Activated CD4-positive, alpha-beta T cell treated with anti-CD3 and anti-CD28 coated beads, Interleukin-2, amount 10 ng/mL, durations not matched to agents 7 days and 5 days (primary cell): ENCODE results near the gene CEP104. TPM values are rescaled to one million over a fixed set of nuclear protein-coding genes. Genes with fewer than 3 reads are reported as not detected.

Experiments used
- CTCF ChIA-PET: fragments of 350-600 bp; sonication (Branson Sonifier 250); formaldehyde crosslinking; loops from one replicate; lab custom pipeline; 2021; ENCODE audit warnings: antibody characterized with exemption; lab: Charles Lee
- POLR2A ChIA-PET: fragments of 350-600 bp; sonication (Branson Sonifier 250); formaldehyde crosslinking; loops from one replicate; lab custom pipeline; 2021; ENCODE audit warnings: antibody characterized with exemption; lab: Charles Lee
- DNase-seq: peaks from one replicate; pipeline ENCODE4 v3.0.0-alpha.2; 2020
- H3K27ac Mint-ChIP-seq: one replicate; pipeline ENCODE4 v1.8.0; 2021; ENCODE audit warnings: mild to moderate bottlenecking, moderate library complexity, mixed read lengths
- H3K27me3 Mint-ChIP-seq: one replicate; pipeline ENCODE4 v1.8.0; 2021; ENCODE audit warnings: mixed read lengths
- H3K36me3 Mint-ChIP-seq: one replicate; pipeline ENCODE4 v1.8.0; 2021; ENCODE audit warnings: low read depth, mixed read lengths
- H3K4me1 Mint-ChIP-seq: one replicate; pipeline ENCODE4 v1.8.0; 2021; ENCODE audit warnings: mixed read lengths
- H3K4me3 Mint-ChIP-seq: one replicate; pipeline ENCODE4 v1.8.0; 2021; ENCODE audit warnings: mild to moderate bottlenecking, moderate library complexity, mixed read lengths
- H3K9me3 Mint-ChIP-seq: one replicate; pipeline ENCODE4 v1.8.0; 2021; ENCODE audit warnings: mixed read lengths
- total RNA-seq, 2 experiments: library from RNA; stranded (reverse); gene quantifications; one replicate each; pipeline ENCODE4 v1.2.3, GENCODE V29; 2021

The CEP104 gene
- 10 to 100 TPM; 43.8 to 50.1 TPM for total RNA-seq

GRCh38 chr1:3856923-3857790 lies at the start of gene CEP104, which contains the start of gene DFFB:
CEP104 (minus strand) TSS chr1:3857211; CDS start chr1:3852407, 4,804 bp downstream.
DFFB (plus strand) TSS chr1:3857476; CDS start chr1:3857604, 128 bp downstream.
- Mint-ChIP-seq H3K4me3 (peak within 1 kb of the TSS; percentile 99), H3K4me1 (peaks cover 35% of the 10 kb centered on the region), H3K27ac (peak within 1 kb of the TSS; percentile 96), H3K27me3 (no peaks in the 10 kb centered on the region), H3K9me3 (no peaks in the 10 kb centered on the region), H3K36me3 (peaks cover 2% of the 10 kb centered on the region)
- peak; percentile 97 for DNase-seq
- ChIA-PET CTCF (interaction anchor here (0.5 to 1.4 kb wide), 4 partner anchors 12 to 133 kb away, joined by 3 to 5 read pairs (median 4); no protein-coding TSS in a partner anchor), POLR2A (no interaction called here)

- no peak overlapping the region for H3K4me3 Mint-ChIP-seq
- CTCF ChIA-PET = no interaction called here
- DNase-seq = no peak
- H3K27ac Mint-ChIP-seq = peak overlapping the region; percentile 19
- no peaks in the 10 kb centered on the region for H3K27me3 Mint-ChIP-seq
- H3K9me3 Mint-ChIP-seq = no peaks in the 10 kb centered on the region
- POLR2A ChIA-PET = no interaction called here
- peaks cover 42% of the 10 kb centered on the region for H3K4me1 Mint-ChIP-seq
- H3K36me3 Mint-ChIP-seq = no peaks in the 10 kb centered on the region
Observed at GRCh38 chr1:3906672-3907020, 49.6 kb upstream of the CEP104 start.

DNA sequence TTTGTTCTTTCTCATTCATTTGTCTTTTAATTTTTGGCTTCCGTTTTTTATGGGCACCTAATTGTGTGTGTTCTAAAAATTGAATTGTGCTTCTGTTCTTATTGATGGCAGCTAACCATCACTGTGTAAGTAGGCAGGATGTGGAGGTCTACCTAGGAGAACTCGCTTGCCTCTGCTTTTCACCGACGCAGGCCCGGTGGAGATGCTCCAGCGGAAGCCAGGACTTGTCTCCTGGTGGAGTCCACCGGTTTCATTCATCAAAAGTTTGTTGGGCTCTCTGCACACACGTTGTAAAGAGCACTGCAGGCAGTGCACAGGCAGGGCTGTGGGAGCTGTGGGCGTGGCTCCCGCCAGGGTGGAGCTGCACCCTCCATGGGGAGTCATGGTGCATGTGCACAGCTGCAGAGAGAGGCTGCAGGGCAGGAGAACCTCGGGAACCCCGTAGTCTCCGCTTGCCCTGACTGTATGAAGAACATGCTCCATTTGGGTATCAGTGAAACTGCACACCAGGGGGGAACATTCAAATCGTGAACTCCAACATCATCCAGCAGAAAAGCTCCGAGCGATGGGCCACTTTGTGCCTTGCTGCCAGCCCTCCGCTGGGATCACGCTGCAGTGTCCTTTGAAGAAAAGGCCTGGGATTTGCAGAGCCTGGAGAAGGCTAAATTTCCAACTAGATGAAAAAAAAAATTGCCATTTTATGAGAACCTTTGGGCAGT lies 49.1 kb upstream of the CEP104 start:
- Mint-ChIP-seq H3K4me1 (peaks cover 42% of the 10 kb centered on the region), H3K27ac (peak overlapping the region; percentile 19), H3K9me3 (no peaks in the 10 kb centered on the region), H3K27me3 (no peaks in the 10 kb centered on the region), H3K4me3 (no peak overlapping the region), H3K36me3 (no peaks in the 10 kb centered on the region)
- CTCF ChIA-PET = no interaction called here
- POLR2A ChIA-PET = no interaction called here
- DNase-seq = no peak

GRCh38 chr1:3905266-3905952 lies 48.4 kb upstream of the CEP104 start:
- ChIA-PET CTCF (no interaction called here), POLR2A (no interaction called here)
- Mint-ChIP-seq H3K36me3 (no peaks in the 10 kb centered on the region), H3K4me3 (no peak overlapping the region), H3K4me1 (peaks cover 39% of the 10 kb centered on the region), H3K27me3 (no peaks in the 10 kb centered on the region), H3K9me3 (no peaks in the 10 kb centered on the region), H3K27ac (peak overlapping the region; percentile 69)
- DNase-seq = no peak

DNA sequence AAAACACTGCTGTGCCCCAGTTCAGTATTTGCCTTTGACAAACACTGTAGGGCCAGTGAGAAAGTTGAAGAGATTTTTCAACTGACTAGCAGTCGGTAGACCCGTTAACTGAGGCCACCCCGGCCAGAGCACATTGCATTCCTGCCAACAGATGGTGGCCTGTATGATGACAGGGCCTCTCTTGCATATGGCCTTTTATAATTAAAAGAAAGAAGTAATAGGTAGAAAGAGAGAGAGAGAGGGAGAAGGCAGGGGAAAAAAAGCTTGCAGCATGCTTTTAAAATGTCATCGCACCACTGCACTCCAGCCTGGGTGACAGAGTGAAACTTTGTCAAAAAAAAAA lies 47.8 kb upstream of the CEP104 start:
- Mint-ChIP-seq H3K4me3 (no peak overlapping the region), H3K4me1 (peaks cover 39% of the 10 kb centered on the region), H3K36me3 (no peaks in the 10 kb centered on the region), H3K27me3 (no peaks in the 10 kb centered on the region), H3K9me3 (no peaks in the 10 kb centered on the region), H3K27ac (peak overlapping the region; percentile 69)
- DNase-seq = no peak
- ChIA-PET CTCF (no interaction called here), POLR2A (no interaction called here)

DNA sequence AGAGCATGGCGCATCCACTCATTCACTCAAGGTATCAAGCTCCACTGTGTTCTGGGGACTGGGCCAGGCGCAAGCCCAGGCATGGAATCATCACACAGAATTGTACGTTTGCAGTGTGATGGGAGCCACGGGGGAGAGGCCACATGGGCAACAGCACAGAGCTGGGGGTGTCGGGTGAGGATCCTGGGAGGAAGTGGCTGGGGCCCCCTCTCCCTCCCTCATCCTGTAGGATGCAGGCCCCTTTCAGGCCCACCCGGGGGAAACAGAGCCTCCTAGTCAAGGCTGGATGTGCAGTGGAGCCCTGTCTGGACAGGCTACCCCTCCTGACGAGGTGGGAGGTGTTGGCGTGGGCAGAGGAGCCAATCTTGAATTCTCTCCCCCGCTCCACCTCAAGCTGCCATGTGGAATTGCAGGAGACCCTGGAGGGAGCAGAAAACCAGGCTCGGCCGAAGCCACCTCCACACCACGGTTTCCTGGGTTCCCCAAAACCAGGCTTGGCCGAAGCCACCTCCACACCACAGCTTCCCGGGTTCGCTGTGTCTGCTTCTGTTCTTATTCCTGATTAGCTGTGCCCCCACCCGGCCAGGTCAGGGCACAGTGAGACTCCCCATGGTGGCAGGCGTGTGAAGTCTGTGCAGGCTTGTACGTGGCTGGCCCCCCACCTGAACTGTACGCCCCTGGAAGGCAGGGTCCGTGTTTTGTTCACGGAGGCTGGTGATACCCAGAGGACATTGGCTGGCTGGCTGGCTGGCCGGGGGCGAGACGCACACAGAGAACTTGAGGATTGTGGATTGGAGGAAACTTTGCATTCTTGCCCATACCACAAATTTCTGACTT lies 47.2 kb upstream of the CEP104 start:
- Mint-ChIP-seq H3K9me3 (no peaks in the 10 kb centered on the region), H3K4me3 (no peak overlapping the region), H3K27me3 (no peaks in the 10 kb centered on the region), H3K36me3 (no peaks in the 10 kb centered on the region), H3K27ac (peak overlapping the region; percentile 98), H3K4me1 (peaks cover 42% of the 10 kb centered on the region)
- ChIA-PET POLR2A (no interaction called here), CTCF (interaction anchor here (0.7 to 1.3 kb wide), 2 partner anchors 20 to 46 kb away, joined by 3 read pairs; no protein-coding TSS in a partner anchor)
- DNase-seq = no peak

DNA sequence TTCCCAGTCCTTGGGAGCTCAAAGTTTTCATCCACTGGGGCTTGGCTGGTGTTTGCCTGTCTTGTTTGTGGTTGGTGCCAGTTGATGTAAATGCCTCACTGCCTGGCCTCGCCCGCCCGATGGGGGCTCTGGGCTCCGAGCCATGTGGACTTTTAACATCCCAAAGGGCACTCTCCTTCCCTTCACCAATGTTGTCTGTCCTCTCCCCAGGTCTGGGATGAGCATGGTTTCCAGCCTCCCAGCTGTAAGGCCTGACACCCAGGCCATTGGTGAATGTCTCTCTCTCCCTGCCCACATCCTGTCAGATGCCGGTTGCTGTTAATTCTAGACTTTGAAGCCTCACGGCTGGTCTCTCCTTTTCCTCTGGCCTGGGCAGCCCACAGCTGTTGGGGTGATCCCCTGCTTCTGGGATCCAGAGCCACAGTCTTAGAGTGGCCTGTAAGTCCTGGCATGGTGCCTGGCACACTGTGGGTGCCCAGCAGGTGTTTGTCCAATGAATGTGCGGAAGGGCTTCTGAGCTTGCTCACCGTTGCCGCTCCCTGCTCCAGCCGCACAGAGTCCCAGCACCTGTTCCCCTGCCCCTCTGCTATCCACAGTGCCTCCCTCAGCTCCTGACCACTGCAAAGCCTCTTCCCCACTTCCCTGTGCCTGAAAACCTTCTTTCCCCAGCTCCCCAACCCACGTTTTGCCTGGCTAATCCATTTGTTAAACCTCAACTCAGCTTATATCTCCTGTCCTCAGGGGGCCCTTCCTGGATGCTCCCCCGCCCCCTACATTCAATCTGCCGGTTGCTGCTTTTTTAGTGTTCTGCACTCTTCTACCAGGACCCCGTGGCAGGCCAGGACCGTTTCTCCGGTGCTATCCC lies 46.4 kb upstream of the CEP104 start:
- Mint-ChIP-seq H3K4me3 (no peak overlapping the region), H3K9me3 (peaks cover 3% of the 10 kb centered on the region), H3K4me1 (peaks cover 51% of the 10 kb centered on the region), H3K36me3 (peaks cover 3% of the 10 kb centered on the region), H3K27ac (peak overlapping the region; percentile 98), H3K27me3 (no peaks in the 10 kb centered on the region)
- CTCF ChIA-PET = interaction anchor here (0.7 to 1.3 kb wide), 3 partner anchors 19 to 104 kb away, joined by 3 read pairs; no protein-coding TSS in a partner anchor
- peak; percentile 27 for DNase-seq
- POLR2A ChIA-PET = interaction anchor here (0.6 kb wide), 1 partner anchor 45 kb away, joined by 4 read pairs; no protein-coding TSS in a partner anchor

GRCh38 chr1:3902571-3903091 lies 45.6 kb upstream of the CEP104 start:
- Mint-ChIP-seq H3K4me3 (peak overlapping the region; percentile 90), H3K4me1 (peaks cover 57% of the 10 kb centered on the region), H3K27ac (peak overlapping the region; percentile 98), H3K27me3 (no peaks in the 10 kb centered on the region), H3K36me3 (peaks cover 11% of the 10 kb centered on the region), H3K9me3 (peaks cover 9% of the 10 kb centered on the region)
- POLR2A ChIA-PET = interaction anchor here (0.6 kb wide), 1 partner anchor 45 kb away, joined by 4 read pairs; no protein-coding TSS in a partner anchor
- CTCF ChIA-PET = interaction anchor here (1.3 kb wide), 2 partner anchors 44 to 103 kb away, joined by 3 read pairs; no protein-coding TSS in a partner anchor
- peak; percentile 39 for DNase-seq

GRCh38 chr1:3902111-3902511 lies 45.1 kb upstream of the CEP104 start:
- peaks cover 14% of the 10 kb centered on the region for H3K36me3 Mint-ChIP-seq
- peaks cover 58% of the 10 kb centered on the region for H3K4me1 Mint-ChIP-seq
- ChIA-PET POLR2A (no interaction called here), CTCF (interaction anchor here (1.3 kb wide), 1 partner anchor 103 kb away, joined by 3 read pairs; no protein-coding TSS in a partner anchor)
- peaks cover 12% of the 10 kb centered on the region for H3K9me3 Mint-ChIP-seq
- no peaks in the 10 kb centered on the region for H3K27me3 Mint-ChIP-seq
- peak; percentile 57 for DNase-seq
- peak overlapping the region; percentile 90 for H3K4me3 Mint-ChIP-seq
- H3K27ac Mint-ChIP-seq = peak overlapping the region; percentile 98

DNA sequence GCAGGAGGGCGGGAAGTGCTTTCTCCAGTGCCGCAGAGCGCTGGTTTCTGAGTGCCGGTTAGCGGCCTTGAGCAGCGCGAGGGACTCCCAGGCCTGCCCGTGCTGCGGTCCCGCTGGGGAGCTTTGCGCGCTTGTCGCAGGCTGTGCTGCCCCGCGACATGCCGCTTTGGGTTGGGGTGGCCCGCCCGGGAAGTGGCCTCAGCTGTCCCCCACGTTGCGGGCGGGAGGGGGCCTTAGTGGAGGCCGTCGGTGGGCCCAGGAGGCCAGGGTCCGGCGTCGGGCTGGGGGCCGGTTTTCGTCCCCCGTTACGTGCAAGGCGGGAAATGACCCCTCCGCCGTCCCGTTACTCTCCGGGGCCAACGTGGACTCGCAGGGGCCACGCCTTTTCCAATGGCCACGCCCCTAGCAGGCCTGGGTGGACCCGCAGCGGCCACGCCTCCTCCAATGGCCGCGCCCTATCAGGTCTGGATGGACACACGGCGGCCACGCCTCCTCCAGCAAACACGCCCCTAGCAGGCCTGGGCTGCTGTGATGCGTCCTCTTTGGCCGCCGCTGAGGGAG lies 44.0 kb upstream of the CEP104 start:
- POLR2A ChIA-PET = no interaction called here
- DNase-seq = peak; percentile 80
- Mint-ChIP-seq H3K9me3 (peaks cover 14% of the 10 kb centered on the region), H3K4me3 (peak overlapping the region; percentile 90), H3K27me3 (no peaks in the 10 kb centered on the region), H3K4me1 (peaks cover 59% of the 10 kb centered on the region), H3K27ac (peak overlapping the region; percentile 98), H3K36me3 (peaks cover 21% of the 10 kb centered on the region)
- CTCF ChIA-PET = no interaction called here
